GM19238 (cell line): ENCODE data around the gene SRSF4.
"Not testable (repeated sequence)": the region's sequence is repeated elsewhere in the genome, so short reads cannot be mapped to it uniquely, and the experiment has no call there.

ENCODE experiments used
- DNase-seq: peaks from one replicate; pipeline ENCODE4 v3.0.0; 2011; ENCODE audit warnings: low spot score; ENCODE audit not compliant: insufficient read length

Gene SRSF4

GRCh38 chr1:29124366-29125236 lies 57.1 kb downstream of the SRSF4 start:
- no peak for DNase-seq

DNA sequence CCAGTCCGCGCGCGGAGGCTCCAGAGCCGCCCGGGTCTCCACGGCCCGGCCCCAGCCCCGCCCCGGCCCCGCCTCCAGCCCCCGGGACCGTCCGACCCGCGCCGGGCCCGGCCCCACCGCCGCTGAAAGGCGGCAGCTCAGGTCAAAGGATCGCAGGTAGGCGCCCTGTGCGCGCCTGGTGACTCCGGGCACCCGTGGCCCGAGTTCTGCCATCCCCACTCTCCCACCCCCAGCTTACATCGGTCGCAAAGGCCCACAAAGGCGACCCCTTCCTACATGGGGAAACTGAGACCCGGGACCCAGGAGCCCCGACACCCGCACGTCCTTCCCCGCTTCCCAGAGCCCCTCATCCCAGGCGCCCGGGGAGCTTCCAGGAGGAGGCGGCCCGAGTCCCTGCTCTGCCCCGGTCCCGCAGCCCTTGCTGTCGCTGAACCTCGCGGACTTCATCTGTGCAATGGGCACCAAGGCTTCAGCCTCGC lies 57.8 kb downstream of the SRSF4 start, which contains the start of gene TMEM200B:
TMEM200B (minus strand) TSS at position 17 of the 479 bp plus-strand sequence. CDS start 2,075 bp downstream, outside the sequence.
- no peak for DNase-seq

DNA sequence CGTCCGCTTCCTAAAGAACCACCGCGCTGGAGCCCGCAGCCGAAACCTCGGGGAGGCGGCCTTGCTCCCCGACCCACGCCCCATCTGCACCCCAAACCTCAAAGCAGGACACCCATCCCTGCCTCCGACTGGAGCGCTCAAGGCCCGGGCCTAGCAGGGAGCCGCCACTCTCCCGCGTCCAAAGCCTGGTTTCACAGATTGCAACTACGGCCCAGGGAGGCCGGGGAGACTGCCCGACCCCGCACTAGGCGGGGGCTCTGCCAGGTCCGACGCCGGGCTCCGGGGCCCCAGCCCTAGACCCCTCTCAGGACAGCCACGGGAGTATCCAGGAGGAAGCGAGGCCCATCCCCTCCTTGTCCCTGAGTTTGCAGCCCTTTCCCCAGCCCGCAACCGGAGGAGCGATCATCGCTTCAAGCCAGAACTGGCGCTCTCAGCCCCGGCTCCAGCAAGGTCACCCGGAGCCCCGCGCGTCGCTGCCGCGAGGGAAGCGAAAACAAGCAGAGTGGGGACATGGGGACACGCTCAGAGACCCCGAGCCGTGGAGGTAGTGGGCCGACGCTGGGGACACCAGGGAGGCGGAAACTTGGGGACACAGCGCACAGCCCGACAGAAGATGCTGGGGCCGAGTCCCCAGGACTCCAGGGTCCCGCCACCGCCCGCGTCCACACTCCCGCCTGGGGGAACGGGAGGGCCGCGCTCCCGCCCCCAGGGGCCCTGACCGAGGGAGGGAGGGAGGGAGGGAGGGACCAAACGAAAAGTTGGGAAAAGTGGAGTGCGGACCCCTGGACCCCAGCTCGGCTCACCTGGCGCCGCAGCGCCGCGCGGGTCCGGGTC lies 58.4 kb downstream of the SRSF4 start:
- no peak for DNase-seq

DNA sequence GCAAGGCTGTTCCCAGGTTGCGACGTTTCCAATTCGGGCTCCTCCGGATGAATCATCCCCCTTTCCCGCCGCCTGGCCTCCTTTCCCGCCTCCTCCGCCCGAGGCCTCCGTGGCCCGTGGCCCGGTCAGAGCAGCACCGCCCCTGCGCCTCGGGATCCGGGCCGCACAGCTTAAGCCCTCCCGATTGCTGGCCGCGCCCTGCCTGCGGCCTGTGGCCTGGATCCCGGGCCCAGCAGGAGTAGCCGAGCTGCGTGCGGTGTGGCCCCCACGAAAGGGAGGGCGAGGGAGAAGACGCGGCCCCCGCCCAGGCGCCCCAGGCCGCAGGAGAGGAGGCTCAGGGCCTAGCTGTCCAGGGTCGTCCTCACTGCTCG lies 59.0 kb downstream of the SRSF4 start:
- DNase-seq: no peak

DNA sequence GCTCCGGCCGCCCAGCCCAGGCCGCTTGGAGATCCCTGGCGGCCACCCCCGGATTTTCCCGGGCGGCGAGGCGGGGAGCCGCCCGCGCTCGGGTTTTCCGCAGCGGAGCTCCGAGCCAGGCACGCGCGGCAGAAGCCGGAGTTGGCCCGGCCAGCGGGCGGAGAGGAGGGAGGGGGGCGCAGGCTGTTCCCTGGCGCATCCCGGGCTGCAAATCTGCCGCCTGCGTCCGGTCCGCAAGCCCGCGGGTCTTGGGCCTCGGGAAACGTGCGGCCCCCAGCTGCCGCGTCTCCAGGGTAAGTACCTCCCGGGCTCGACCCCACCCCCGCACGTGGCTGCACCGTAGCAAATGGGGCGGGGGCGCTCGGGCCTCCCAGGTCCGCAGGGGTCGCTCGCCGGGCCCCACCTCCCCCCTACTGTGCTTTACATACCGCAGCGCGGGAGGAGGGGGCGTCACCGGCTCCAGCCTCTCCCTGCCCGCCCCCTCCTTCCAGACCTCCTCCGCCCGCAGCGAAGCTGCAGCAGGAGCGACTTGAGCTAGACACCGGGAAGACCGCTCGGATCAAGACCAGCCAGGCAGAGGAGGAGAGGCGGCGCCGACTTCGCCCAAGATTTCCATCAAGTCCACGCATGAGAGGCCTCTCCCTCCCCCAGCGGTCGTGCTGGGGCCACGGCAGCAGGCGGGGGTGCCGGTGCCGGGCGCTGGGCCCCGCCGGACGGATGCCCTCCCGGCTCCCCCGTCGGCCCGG lies 59.6 kb downstream of the SRSF4 start:
- no peak for DNase-seq

GRCh38 chr1:29121516-29121935 lies 60.2 kb downstream of the SRSF4 start:
- no peak for DNase-seq

DNA sequence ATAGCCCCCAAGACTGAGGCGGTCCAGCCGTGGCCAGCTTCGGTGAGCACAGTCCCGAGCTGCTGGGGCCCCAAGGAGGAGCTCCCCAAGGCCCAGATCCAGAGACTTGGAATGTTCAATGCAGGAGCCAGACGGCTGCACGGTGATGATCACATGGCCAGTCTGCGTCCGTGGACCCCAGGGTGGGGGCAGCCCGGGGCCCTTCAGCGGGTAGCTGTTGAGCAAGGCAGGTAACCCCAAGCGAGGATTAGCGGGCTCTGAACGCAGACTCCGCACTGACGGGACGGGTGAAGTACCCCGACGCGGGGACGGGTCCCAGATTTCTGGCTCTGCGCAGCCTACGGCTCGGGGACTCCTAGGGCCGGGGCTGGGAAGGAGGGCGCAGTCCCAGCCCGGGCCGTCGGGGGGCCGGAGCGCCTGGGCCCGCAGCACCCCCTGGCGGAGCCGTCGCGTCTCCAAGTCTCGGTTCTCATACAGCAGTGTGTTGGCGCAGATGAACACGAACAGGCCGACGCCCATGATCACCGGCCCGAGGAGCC lies 60.7 kb downstream of the SRSF4 start:
- no peak for DNase-seq

DNA sequence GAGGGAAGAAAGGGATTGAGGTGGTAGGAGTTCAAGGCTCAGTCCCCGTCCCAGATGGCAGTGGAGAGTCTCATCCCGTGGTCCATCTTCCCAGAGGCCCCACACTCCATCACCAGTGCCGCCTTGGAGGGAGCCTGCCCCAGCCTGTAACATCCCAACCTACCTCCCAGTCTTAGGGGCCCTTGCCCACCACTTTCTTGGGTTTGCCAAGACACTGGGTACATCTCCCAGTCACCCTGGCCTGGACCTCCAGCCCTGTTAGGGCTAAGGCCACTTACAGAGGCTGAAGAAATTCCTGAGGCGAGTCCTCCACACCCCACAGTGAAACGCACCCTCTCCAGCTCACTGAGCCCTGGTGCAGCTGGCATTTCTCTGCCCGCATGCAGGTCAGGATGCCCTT lies 61.3 kb downstream of the SRSF4 start:
- no peak for DNase-seq

DNA sequence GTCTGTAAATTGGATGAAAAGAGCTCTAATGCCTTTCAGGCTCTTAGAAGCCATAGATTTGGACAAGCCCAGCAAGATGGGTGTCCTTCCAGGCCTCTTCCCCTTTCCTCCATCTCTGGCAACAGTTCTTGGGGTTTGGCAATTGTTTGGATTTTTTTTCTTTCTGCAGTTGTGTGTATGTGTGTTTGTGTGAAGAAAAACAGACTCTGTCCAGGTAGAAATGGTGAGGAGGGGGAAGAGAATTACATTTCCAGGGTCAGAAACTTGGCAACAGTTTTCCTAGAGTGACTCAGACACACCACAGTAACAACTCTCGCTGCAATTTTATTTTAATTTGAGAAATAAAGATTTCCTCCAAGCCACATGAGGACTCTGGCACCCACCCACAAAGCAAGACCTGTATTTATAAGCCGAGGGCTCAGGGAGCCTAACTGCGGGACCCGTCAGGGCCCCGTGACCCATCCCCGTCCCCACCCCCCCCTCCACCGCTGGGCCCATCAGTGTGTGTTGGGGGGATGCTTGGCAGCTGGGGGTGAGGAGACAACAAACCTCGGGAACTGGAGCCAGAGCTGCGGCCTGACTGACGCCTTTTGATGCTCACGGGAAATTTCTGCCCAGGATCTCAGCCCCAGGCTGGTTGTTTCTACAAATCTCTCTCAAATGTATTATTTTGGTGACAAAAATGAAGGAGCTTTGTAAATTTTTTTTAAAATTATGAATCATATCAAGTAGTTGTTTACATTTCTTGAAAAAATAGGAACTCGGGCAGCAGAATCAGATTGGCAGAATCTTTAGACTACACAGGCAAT lies 62.4 kb downstream of the SRSF4 start:
- DNase-seq: no peak

DNA sequence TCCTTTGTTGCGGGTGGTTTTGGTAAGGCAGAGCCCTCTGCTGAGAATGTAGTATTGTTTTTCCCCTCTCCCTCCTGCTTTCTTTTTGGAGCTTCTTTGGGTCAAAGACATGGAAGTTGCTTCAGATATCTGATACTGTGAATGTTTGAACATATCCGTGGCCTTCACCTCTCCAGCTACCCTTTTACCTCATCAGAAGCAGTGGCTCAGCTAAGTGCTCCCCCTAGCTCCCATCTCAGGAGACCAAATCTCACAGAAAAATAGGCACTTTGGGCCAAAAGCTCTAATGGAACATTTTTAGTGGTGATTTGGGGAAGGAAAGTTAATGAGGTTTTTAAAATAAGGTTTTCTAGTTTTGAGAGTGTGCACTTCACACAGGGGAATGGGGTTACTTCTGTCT lies 64.3 kb downstream of the SRSF4 start:
- DNase-seq: no peak

GRCh38 chr1:29114654-29115053 lies 67.0 kb downstream of the SRSF4 start:
- no peak for DNase-seq

DNA sequence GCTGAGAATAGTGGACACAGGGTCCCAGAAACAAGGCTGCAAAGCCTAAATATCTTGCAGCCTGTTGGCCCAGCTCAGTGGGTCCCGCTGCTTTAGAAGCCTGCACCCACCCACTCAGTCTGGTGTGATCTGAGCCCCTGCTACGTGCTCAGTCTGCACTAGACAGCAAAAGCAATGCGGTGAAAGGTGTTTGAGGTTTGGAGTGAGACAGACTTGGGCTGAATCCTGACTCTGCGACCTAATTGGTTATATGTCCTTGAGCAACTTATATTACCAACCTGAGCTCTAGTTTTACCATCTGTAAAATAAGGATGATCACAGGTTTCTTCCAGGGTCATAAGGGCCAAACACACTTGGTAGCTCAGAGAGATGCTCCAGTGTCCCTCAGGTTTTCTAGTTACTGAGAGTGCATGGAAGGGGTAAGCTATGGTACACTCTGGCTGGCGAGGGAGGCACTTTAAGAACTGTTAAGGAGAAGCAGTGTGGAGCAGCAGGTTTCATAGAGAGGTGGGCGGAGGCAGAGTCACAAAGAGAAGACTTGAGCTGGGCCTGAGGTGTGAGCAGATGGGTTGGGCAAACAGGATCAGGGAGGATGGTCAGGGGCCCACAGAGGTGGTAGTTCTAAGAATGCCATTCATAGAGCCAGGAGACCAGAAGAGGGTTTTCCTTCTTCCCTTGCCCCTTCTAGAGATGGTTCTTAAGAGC lies 68.1 kb downstream of the SRSF4 start:
- no peak for DNase-seq

- DNase-seq: no peak
Measured at GRCh38 chr1:29112705-29113412, 68.8 kb downstream of the SRSF4 start.

DNA sequence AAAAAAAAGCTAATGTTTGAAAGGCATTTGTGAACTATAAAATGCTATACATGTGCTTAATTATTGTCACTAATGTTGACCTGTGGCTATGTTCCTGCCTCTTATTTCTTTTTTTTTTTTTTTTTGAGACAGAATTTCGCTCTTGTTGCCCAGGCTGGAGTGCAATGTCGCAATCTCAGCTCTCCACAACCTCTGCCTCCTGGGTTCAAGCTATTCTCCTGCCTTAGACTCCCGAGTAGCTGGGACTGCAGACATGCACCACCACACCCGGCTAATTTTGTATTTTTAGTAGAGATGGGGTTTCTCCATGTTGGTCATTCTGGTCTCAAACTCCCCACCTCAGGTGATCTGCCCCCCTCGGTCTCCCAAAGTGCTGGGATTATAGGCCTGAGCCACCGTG lies 73.7 kb downstream of the SRSF4 start:
- DNase-seq: not testable (repeated sequence)

DNA sequence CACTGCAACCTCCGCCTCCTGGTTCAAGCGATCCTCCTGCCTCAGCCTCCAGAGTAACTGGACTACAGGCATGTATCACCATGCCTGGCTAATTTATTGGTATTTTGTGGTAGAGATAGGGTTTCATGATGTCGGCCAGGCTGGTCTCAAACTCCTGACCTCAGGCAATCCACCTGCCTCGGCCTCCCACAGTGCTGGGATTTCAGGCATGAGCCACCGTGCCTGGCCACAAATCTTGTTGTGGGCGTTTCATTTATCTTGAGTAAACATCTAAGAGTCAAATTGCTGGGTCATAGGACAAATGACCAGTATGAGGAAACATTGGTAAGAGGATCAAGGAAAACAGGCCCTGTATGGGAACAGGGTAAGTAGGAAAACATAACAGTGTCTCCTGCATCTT lies 75.9 kb downstream of the SRSF4 start:
- no peak for DNase-seq

DNA sequence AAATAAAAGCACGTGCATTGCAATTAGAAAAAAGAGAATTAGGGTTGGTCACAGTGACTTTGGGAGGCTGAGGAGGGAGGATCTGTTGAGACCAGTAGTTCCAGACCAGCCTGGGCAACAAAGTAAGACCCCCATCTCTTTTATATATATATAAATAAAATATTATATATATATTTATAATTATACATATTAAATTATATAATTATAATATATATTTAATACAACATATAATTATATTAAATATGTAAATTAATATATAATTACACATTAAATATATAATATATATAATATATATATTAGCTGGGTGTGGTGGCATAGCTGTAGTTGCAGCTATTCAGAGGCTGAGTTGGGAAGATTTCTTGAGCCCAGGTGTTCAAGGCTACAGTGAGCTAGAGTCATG lies 81.2 kb downstream of the SRSF4 start:
- no peak for DNase-seq

DNA sequence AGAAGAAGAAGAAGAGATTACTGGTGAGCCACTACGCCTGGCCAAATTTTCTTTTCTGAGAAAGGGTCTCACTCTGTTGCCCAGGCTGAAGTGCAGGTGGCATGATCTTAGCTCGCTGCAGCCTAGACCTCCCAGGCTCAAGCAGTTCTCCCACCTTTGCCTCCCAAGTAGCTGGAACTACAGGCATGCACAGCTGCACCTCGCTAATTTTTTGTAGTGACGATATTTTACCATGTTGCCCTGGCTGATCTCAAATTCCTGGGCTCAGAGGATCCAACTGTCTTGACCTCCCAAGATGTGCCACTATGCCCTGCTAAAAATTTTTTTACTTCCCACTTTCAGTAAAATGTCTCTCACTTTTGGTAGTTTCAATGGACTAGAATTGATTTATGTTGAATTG lies 82.4 kb downstream of the SRSF4 start:
- no peak for DNase-seq
